GM12878 (cell line): Measurements from ENCODE around the gene BCL2.

Experiments used
- MXI1 ChIP-seq: fragments of 150-350 bp; IDR thresholded peaks from 2 replicates; pipeline ENCODE4 v1.6.1; 2011; ENCODE audit warnings: low read depth, mild to moderate bottlenecking, inconsistent platforms, low read length, improper control_type of control experiment
- TCF12 ChIP-seq: IDR thresholded peaks from 2 replicates; pipeline ENCODE4 v1.6.1; 2011; ENCODE audit warnings: low read depth, mild to moderate bottlenecking, low read length
- ZNF274 ChIP-seq: IDR thresholded peaks from one replicate; pipeline ENCODE4 v1.8.0; 2011; ENCODE audit not compliant: insufficient read length, insufficient read depth
- TF ChIP-seq, protein P1 (sequence below): IDR thresholded peaks from 2 replicates; pipeline ENCODE4 v1.6.1; 2011; ENCODE audit warnings: low read depth, low read length, improper control_type of control experiment, borderline replicate concordance
- TF ChIP-seq, protein P2 (sequence below), 3 experiments: IDR thresholded peaks in 2 of 3; conservative IDR thresholded peaks in 1 of 3; 2 replicates each; pipeline ENCODE4 v1.5.1; 2011; ENCODE audit warnings: low read depth in 3 of 3, low read length in 3 of 3, mild to moderate bottlenecking in 3 of 3, control low read depth in 2 of 3, moderate library complexity in 2 of 3, inconsistent platforms in 1 of 3, mixed read lengths in 1 of 3; ENCODE audit not compliant: control insufficient read depth in 2 of 3, insufficient read depth in 1 of 3; ENCODE audit errors: extremely low read depth in 1 of 3

DNA sequence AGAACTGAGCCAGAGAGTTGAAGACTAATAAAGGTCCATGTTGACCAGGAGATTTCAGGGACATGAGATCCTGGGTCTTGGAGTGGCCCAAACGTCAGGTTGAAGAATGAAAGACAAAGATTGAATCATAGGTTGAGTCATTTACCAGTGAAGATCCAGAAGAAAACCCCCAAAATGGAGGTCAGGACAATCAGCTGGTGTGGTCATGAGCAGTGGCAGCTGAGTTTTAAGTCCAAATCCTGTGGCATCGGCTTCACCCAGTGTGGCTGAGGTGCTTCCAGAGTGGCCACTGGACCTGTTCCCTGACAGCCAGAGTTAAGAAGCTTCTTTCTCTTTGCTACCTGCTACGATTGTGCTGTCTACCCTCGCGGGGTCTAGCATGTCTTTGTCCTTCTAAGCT, 234.0 kb downstream of the BCL2 start:
- no peak for TF ChIP-seq TCF12
- TF ChIP-seq MXI1: no peak
- TF ChIP-seq, protein P1, sequence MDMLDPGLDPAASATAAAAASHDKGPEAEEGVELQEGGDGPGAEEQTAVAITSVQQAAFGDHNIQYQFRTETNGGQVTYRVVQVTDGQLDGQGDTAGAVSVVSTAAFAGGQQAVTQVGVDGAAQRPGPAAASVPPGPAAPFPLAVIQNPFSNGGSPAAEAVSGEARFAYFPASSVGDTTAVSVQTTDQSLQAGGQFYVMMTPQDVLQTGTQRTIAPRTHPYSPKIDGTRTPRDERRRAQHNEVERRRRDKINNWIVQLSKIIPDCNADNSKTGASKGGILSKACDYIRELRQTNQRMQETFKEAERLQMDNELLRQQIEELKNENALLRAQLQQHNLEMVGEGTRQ: no peak
- no peak for TF ChIP-seq ZNF274
- TF ChIP-seq, protein P2, sequence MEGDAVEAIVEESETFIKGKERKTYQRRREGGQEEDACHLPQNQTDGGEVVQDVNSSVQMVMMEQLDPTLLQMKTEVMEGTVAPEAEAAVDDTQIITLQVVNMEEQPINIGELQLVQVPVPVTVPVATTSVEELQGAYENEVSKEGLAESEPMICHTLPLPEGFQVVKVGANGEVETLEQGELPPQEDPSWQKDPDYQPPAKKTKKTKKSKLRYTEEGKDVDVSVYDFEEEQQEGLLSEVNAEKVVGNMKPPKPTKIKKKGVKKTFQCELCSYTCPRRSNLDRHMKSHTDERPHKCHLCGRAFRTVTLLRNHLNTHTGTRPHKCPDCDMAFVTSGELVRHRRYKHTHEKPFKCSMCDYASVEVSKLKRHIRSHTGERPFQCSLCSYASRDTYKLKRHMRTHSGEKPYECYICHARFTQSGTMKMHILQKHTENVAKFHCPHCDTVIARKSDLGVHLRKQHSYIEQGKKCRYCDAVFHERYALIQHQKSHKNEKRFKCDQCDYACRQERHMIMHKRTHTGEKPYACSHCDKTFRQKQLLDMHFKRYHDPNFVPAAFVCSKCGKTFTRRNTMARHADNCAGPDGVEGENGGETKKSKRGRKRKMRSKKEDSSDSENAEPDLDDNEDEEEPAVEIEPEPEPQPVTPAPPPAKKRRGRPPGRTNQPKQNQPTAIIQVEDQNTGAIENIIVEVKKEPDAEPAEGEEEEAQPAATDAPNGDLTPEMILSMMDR (IDR thresholded peaks at IDR 0.05 in 2 of 3, conservative IDR thresholded peaks at IDR 0.05 in 1 of 3; ENCODE audit: control insufficient read depth in 2 of 3, extremely low read depth in 1 of 3, insufficient read depth in 1 of 3, low read depth in 3 of 3, low read length in 3 of 3): no peak
